Psoas muscle (tissue), 8 donors: ENCODE results near the gene CDC7. TPM values are rescaled to one million over a fixed set of nuclear protein-coding genes. Genes with fewer than 3 reads are reported as not detected.

ENCODE experiments used
- ATAC-seq, 4 donors: fragments of 200-7000 bp; cut with Tn5 transposase; one replicate each; pipeline ENCODE4 v1.9.1; 2020; ENCODE audit warnings: moderate library complexity in 3 of 4, mild to moderate bottlenecking in 2 of 4
- DNase-seq, 2 donors: peaks; one replicate each; pipeline ENCODE4 v3.0.0-alpha.2; 2020
- H3K27ac ChIP-seq: fragments of 200-600 bp; one replicate; pipeline ENCODE4 v1.8.0; 2022
- H3K27me3 ChIP-seq, 3 donors: fragments of 200-600 bp in 1 of 3; one replicate each; pipeline versions ENCODE4 v1.6.1 to v1.8.0; 2013 to 2022; ENCODE audit warnings: low read length in 2 of 3, mild to moderate bottlenecking in 2 of 3, moderate library complexity in 1 of 3; ENCODE audit not compliant: insufficient read depth in 3 of 3
- H3K36me3 ChIP-seq, 2 donors: fragments of 200-600 bp in 1 of 2; one replicate each; pipeline versions ENCODE4 v1.6.1 to v1.8.0; 2013 to 2022; ENCODE audit warnings: low read depth in 1 of 2, mild to moderate bottlenecking in 1 of 2, moderate library complexity in 1 of 2; ENCODE audit not compliant: insufficient read depth in 1 of 2
- H3K4me1 ChIP-seq: fragments of 200-600 bp; one replicate; pipeline ENCODE4 v1.8.0; 2022
- H3K4me3 ChIP-seq: fragments of 200-600 bp; one replicate; pipeline ENCODE4 v1.8.0; 2022; ENCODE audit warnings: mild to moderate bottlenecking
- H3K9me3 ChIP-seq: fragments of 200-600 bp; one replicate; pipeline ENCODE4 v1.8.0; 2022
- WGBS, 3 donors: extraction: QIAGEN DNeasy Blood & Tissue Kit; methylation state at CpG; one replicate each; pipeline versions ENCODE4 v1.1.6 to v1.1.7; 2013; 5-methylcytosine and 5-hydroxymethylcytosine counted together
- intact Hi-C, 2 donors: fragments of 100-400 bp; cut with DNase I; formaldehyde crosslinking; loops; one replicate each; pipeline versions ENCODE4 v1.11.0 to v1.14.2; 2022
- polyA plus RNA-seq, 3 donors: library from polyadenylated mRNA; stranded (reverse); fragments of 200-250 nt; gene quantifications; one replicate each; pipeline ENCODE4 v1.2.3, GENCODE V29; 2013
- total RNA-seq, 4 donors: library from RNA; stranded (reverse); fragmentation: NEBNext Ultra II Directional in 2 of 4; extraction: Animal tissue kit (Norgen Biotek cat#: 25700) in 2 of 4; gene quantifications; one replicate each; pipeline versions ENCODE4 v1.2.1 to v1.2.4, GENCODE V29; 2021 to 2023
- TF ChIP-seq, protein P1 (sequence below): fragments of 200-600 bp; IDR thresholded peaks from one replicate; pipeline ENCODE4 v1.8.0; 2022; ENCODE audit warnings: antibody characterized with exemption
- donor health status: healthy with polysubstance abuse.
- donor health status: DM: no; HTN: no; CAD: no; lungs with moderate emphysema.
- donor health status: Bipolar disorder and iron deficiency.
- donor health status: healthy.
- donor health status: DM: yes; HTN: yes; CAD: no.
- donor health status: DM: no; HTN: no; CAD: no.
- donor health status: DM: no; HTN: no; CAD: no.
- donor health status: DM: yes; HTN: yes; CAD: no.

CDC7 gene
- total and polyA plus RNA-seq, 7 donors, result 0.25 to 1.4 (median 0.54) TPM

DNA sequence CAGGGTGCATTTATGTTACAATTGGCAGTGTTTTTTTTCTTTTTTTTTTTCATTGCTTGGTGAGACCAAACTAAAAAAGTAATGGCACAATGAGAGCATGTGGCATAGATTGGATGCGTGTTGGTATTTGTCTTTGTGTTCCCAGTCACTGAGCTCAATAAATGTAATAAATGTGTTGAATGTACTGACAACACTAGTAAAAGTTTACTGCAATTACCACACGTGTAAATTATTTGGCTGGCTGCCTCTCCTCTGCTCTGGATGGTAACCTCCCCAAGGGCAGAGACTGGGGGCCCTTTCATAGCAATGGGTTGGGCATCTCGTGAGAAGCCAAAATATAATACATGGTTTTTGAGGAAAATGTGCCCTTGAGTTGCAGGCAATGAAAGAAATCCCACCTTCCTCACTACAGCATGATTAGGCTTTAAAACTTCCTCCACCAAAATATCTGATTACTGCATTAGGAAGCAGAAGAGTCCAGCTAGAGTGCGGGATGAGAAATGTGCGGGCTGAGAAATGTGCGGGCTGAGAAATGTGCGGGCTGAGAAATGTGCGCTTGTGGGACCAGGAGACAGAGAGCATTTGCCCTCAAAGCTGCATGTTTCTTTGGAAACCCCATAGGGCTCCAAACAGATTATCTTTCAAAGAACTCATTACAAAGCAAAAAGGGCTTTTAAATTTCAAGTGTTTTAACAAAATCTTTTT lies 58.5 kb downstream of the CDC7 start:
- Histone ChIP-seq H3K4me3 (no peak overlapping the region), H3K27me3 (no peaks in the 10 kb centered on the region), H3K36me3 (no peaks in the 10 kb centered on the region), H3K4me1 (peaks cover 9% of the 10 kb centered on the region), H3K9me3 (peaks cover 8% of the 10 kb centered on the region), H3K27ac (no peak overlapping the region)
- no peak for DNase-seq
- TF ChIP-seq, protein P1, sequence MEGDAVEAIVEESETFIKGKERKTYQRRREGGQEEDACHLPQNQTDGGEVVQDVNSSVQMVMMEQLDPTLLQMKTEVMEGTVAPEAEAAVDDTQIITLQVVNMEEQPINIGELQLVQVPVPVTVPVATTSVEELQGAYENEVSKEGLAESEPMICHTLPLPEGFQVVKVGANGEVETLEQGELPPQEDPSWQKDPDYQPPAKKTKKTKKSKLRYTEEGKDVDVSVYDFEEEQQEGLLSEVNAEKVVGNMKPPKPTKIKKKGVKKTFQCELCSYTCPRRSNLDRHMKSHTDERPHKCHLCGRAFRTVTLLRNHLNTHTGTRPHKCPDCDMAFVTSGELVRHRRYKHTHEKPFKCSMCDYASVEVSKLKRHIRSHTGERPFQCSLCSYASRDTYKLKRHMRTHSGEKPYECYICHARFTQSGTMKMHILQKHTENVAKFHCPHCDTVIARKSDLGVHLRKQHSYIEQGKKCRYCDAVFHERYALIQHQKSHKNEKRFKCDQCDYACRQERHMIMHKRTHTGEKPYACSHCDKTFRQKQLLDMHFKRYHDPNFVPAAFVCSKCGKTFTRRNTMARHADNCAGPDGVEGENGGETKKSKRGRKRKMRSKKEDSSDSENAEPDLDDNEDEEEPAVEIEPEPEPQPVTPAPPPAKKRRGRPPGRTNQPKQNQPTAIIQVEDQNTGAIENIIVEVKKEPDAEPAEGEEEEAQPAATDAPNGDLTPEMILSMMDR, result no peak
- 76 to 83% (median 83%) methylated on average over 8 of the region's 8 CpGs for WGBS, 3 donors
- intact Hi-C loops, result no loop called here
- ATAC-seq, result no peak

DNA sequence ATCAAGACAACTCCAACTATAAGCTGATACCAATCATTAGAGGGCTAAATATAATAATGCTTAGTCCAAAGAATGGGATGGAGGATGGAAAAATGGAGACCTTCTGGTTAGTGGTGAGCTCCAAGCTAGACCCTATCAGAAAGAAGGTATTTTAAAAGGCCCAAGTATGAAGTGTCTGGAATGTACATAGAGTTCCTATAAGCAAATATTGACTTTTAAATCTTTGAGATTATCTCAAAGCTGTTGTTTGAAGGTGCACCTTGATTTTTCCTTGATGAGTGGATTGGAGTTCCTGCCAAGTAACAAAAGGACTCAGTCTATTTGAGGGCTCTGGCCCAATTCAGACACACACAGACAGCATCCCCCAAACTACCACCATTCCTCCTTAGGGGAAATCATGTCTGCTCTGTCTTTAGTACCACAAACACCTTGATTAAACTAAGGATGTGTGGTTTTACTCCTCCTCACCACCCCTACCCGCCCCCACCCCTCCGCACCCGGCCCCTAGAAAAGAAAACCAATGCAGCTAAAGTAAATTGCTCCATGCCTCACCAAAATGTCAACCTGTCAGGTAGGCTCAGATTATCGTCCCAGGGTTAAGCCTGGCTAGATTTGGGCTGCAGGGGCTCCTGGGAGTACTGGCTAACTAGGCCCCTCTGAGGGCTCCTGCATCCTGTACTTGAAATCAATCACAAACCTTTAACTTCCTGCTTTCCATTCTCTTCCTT lies 59.4 kb downstream of the CDC7 start:
- WGBS, 3 donors, result 87 to 96% (median 89%) methylated on average over 4 of the region's 4 CpGs
- TF ChIP-seq, protein P1, result no peak
- Histone ChIP-seq H3K27ac (no peak overlapping the region), H3K4me1 (peaks cover 9% of the 10 kb centered on the region), H3K27me3 (no peaks in the 10 kb centered on the region), H3K4me3 (no peak overlapping the region), H3K36me3 (no peaks in the 10 kb centered on the region), H3K9me3 (peaks cover 11% of the 10 kb centered on the region)
- DNase-seq, result no peak
- intact Hi-C loops, result no loop called here
- no peak for ATAC-seq

DNA sequence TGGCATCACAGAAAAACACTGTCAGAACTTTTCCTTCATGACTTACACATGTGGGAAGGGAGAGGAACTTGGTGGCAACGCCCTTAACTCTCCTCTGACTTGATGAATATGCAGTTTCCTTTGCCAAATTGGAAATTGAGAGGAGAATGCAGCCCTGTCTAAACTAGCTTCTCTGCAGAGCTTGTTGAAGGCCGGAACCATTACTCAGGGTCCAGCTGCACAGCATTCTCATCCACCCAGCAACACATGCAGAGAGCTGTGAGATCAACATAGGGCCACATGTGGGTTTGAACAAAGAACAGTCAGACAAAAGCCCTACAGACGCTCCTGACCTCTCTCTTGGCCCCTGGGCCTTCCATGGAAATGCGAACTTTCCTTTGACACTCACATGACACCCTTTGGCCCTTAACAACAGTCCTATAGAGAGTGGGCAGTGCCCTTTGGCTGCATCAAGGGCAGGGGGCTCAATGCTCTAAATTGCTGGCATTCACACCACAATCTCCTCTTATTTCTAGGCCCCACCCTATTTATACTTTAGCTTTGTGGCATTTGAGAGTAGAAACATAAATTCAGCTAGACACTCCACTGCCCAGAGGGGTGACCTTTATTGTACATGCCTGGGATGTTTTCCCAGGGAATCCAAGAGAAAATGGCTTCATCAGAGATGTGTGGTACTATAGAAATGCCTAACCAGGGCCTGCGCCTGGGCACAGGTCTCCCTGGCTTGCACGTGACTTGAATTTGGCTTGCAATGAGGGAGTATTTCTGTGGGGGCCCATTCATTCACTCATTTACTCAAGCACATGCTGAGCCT lies 64.4 kb downstream of the CDC7 start:
- no peak overlapping the region for H3K4me3 ChIP-seq
- H3K36me3 ChIP-seq, result no peaks in the 10 kb centered on the region
- peaks cover 11% of the 10 kb centered on the region for H3K9me3 ChIP-seq
- intact Hi-C loops, result loop anchor here in 1 of 2 donors (5.0 kb wide), 1 partner anchor 1413 kb away; no protein-coding TSS in a partner anchor
- H3K4me1 ChIP-seq, result peaks cover 3% of the 10 kb centered on the region
- no peaks in the 10 kb centered on the region for H3K27me3 ChIP-seq
- WGBS, 3 donors, result 56 to 71% (median 63%) methylated on average over 6 of the region's 6 CpGs
- TF ChIP-seq, protein P1, result no peak
- no peak for ATAC-seq
- no peak overlapping the region for H3K27ac ChIP-seq
- no peak for DNase-seq

DNA sequence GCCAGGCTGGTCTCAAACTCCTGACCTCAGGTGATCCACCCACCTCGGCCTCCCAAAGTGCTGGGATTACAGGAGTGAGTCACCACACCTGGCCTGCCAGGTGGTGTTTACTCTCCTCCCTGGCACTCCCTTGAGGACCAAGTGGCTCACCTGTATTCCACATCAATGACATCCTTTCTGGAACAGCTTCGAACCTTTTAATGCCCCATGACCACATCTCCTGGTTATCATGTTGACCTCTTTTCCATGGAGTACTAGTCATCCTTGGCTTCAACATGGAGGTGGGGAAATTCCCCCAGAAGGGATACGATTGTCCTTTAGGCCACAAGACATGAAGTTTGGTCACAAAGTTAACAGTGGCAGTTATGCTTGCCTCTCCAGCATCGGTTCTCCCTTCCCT lies 66.9 kb downstream of the CDC7 start:
- peaks cover 11% of the 10 kb centered on the region for H3K9me3 ChIP-seq
- no peak for ATAC-seq
- TF ChIP-seq, protein P1, result no peak
- 78 to 86% (median 83%) methylated on average over 4 of the region's 4 CpGs for WGBS, 3 donors
- H3K36me3 ChIP-seq, result no peaks in the 10 kb centered on the region
- peaks cover 3% of the 10 kb centered on the region for H3K4me1 ChIP-seq
- no peak for DNase-seq
- intact Hi-C loops, result loop anchor here in 1 of 2 donors (5.0 kb wide), 1 partner anchor 1415 kb away; no protein-coding TSS in a partner anchor
- no peaks in the 10 kb centered on the region for H3K27me3 ChIP-seq
- H3K27ac ChIP-seq, result no peak overlapping the region
- H3K4me3 ChIP-seq, result no peak overlapping the region
